A549 (cell line): ENCODE results near the gene OMD. TPM values are rescaled to one million over a fixed set of nuclear protein-coding genes. Genes with fewer than 3 reads are reported as not detected.

Experiments used
- ATAC-seq, 2 experiments: fragments of 200-7000 bp in 1 of 2; fragments of >200 bp in 1 of 2; cut with Nextera tagmentation in 1 of 2; cut with Tn5 transposase in 1 of 2; 3 replicates each; pipeline versions ENCODE4 v1.8.0 to v1.9.1; 2018 to 2020; ENCODE audit warnings: mild to moderate bottlenecking in 1 of 2, moderate library complexity in 1 of 2
- CTCF ChIA-PET: fragments of 300-600 bp; sonication (Branson Sonifier 250); formaldehyde crosslinking; extraction: SDS; loops from one replicate; lab custom pipeline; 2021; ENCODE audit warnings: antibody characterized with exemption, inconsistent platforms; lab: Yijun Ruan, JAX
- POLR2A ChIA-PET: fragments of 350-600 bp; formaldehyde crosslinking; extraction: SDS; loops from one replicate; lab custom pipeline; 2021; ENCODE audit warnings: antibody characterized with exemption, inconsistent platforms; lab: Yijun Ruan, JAX
- DNase-seq, 2 experiments: peaks; one replicate each; pipeline versions ENCODE4 v3.0.0 to v3.0.0-alpha.2; 2011 to 2016; ENCODE audit warnings: low read depth in 1 of 2, low spot score in 1 of 2
- FAIRE-seq: peaks from 2 replicates; lab custom pipeline; 2011; peaks lifted over from hg19 to GRCh38; lab: Jason Lieb, UNC
- H3K27ac ChIP-seq, 2 experiments: fragments of >200 bp; sonication (Bioruptor Twin); formaldehyde crosslinking; 3 replicates each; pipeline ENCODE4 v1.5.1; 2016 to 2017
- H3K4me1 ChIP-seq: fragments of >200 bp; sonication (Bioruptor Twin); formaldehyde crosslinking; 3 replicates; pipeline ENCODE4 v1.6.1; 2016
- H3K4me2 ChIP-seq: fragments of >200 bp; sonication (Bioruptor Twin); formaldehyde crosslinking; 3 replicates; pipeline ENCODE4 v1.6.1; 2016
- H3K4me3 ChIP-seq: fragments of >200 bp; sonication (Bioruptor Twin); formaldehyde crosslinking; 3 replicates; pipeline ENCODE4 v1.5.1; 2016
- H3K9me3 ChIP-seq: fragments of >200 bp; sonication (Bioruptor Twin); formaldehyde crosslinking; 3 replicates; pipeline ENCODE4 v1.6.1; 2016
- BCL3 ChIP-seq: fragments of >200 bp; sonication (Bioruptor Twin); formaldehyde crosslinking; IDR thresholded peaks from 3 replicates; pipeline ENCODE4 v1.6.1; 2016
- BHLHE40 ChIP-seq: IDR thresholded peaks from 2 replicates; pipeline ENCODE4 v1.6.1; 2012; ENCODE audit warnings: low read depth, low read length, inconsistent platforms
- CBX2 ChIP-seq: fragments of 200-600 bp; sonication (generic); IDR thresholded peaks from 2 replicates; pipeline ENCODE4 v1.6.1; 2016; ENCODE audit warnings: low read depth, mild to moderate bottlenecking, borderline replicate concordance
- CEBPB ChIP-seq, 2 experiments: fragments of >200 bp in 1 of 2; sonication (Bioruptor Twin) in 1 of 2; formaldehyde crosslinking in 1 of 2; IDR thresholded peaks; 2 replicates each; pipeline ENCODE4 v1.6.1; 2012 to 2016
- CHD4 ChIP-seq: fragments of 200-600 bp; sonication (generic); IDR thresholded peaks from 2 replicates; pipeline ENCODE4 v1.6.1; 2016; ENCODE audit warnings: antibody characterized with exemption, mild to moderate bottlenecking, borderline replicate concordance
- CTCF ChIP-seq: fragments of >200 bp; sonication (Bioruptor Twin); formaldehyde crosslinking; IDR thresholded peaks from 3 replicates; pipeline ENCODE4 v1.5.1; 2016
- E2F6 ChIP-seq: IDR thresholded peaks from 2 replicates; pipeline ENCODE4 v1.6.1; 2012; ENCODE audit warnings: low read depth, borderline replicate concordance
- EP300 ChIP-seq, 2 experiments: fragments of >200 bp; sonication (Bioruptor Twin); formaldehyde crosslinking; IDR thresholded peaks; 2 replicates in 1 of 2; 3 replicates in 1 of 2; pipeline ENCODE4 v1.6.1; 2016 to 2017
- ESRRA ChIP-seq: fragments of 150-350 bp; IDR thresholded peaks from 2 replicates; pipeline ENCODE4 v1.6.1; 2014; ENCODE audit warnings: mild to moderate bottlenecking, low read length, borderline replicate concordance
- FOSB ChIP-seq: fragments of 250-450 bp; sonication (Bioruptor Pico); IDR thresholded peaks from 2 replicates; pipeline ENCODE4 v1.5.0; 2020; ENCODE audit warnings: mild to moderate bottlenecking, moderate library complexity
- FOSL2 ChIP-seq, 2 experiments: fragments of 450-650 bp in 1 of 2; fragments of >200 bp in 1 of 2; sonication (Bioruptor Twin) in 1 of 2; formaldehyde crosslinking; IDR thresholded peaks; 2 replicates each; pipeline versions ENCODE4 v1.5.0 to v1.6.1; 2016 to 2020; ENCODE audit warnings: mild to moderate bottlenecking in 1 of 2, moderate library complexity in 1 of 2
- FOXS1 ChIP-seq: fragments of 250-450 bp; sonication (Bioruptor Pico); IDR thresholded peaks from 2 replicates; pipeline ENCODE4 v1.5.0; 2020; ENCODE audit warnings: mild to moderate bottlenecking, moderate library complexity
- GATA3 ChIP-seq: IDR thresholded peaks from 2 replicates; pipeline ENCODE4 v1.6.1; 2012; ENCODE audit warnings: borderline replicate concordance
- HEYL ChIP-seq: fragments of 250-450 bp; sonication (Bioruptor Pico); IDR thresholded peaks from 2 replicates; pipeline ENCODE4 v1.8.0; 2021; ENCODE audit warnings: mild to moderate bottlenecking, moderate library complexity
- HOXB5 ChIP-seq: fragments of 250-450 bp; sonication (Bioruptor Pico); IDR thresholded peaks from 2 replicates; pipeline ENCODE4 v1.5.0; 2020; ENCODE audit warnings: mild to moderate bottlenecking, moderate library complexity
- JUNB ChIP-seq: fragments of >200 bp; sonication (Bioruptor Twin); formaldehyde crosslinking; IDR thresholded peaks from 2 replicates; pipeline ENCODE4 v1.6.1; 2016
- NPAS2 ChIP-seq: fragments of 250-450 bp; sonication (Bioruptor Pico); IDR thresholded peaks from 2 replicates; pipeline ENCODE4 v1.8.0; 2022; ENCODE audit warnings: mild to moderate bottlenecking, moderate library complexity, borderline replicate concordance
- PHF8 ChIP-seq: fragments of 200-600 bp; sonication (generic); IDR thresholded peaks from 2 replicates; pipeline ENCODE4 v1.6.1; 2016; ENCODE audit warnings: low read depth, mild to moderate bottlenecking, antibody characterized with exemption, moderate library complexity, borderline replicate concordance
- POLR2A ChIP-seq: IDR thresholded peaks from 2 replicates; pipeline ENCODE4 v1.6.1; 2012; ENCODE audit warnings: mild to moderate bottlenecking, low read length
- RAD21 ChIP-seq, 2 experiments: fragments of >200 bp in 1 of 2; sonication (Bioruptor Twin) in 1 of 2; formaldehyde crosslinking in 1 of 2; IDR thresholded peaks in 1 of 2; conservative IDR thresholded peaks in 1 of 2; 2 replicates in 1 of 2; 3 replicates in 1 of 2; pipeline ENCODE4 v1.6.1; 2012 to 2018; ENCODE audit warnings: inconsistent platforms in 1 of 2
- RCOR1 ChIP-seq: fragments of 150-350 bp; IDR thresholded peaks from 2 replicates; pipeline ENCODE4 v1.6.1; 2014; ENCODE audit warnings: antibody characterized with exemption, low read length, low read depth
- REST ChIP-seq: fragments of 200-600 bp; sonication (generic); IDR thresholded peaks from 2 replicates; pipeline ENCODE4 v1.6.1; 2016; ENCODE audit warnings: antibody characterized with exemption, mild to moderate bottlenecking, moderate library complexity
- RFX5 ChIP-seq: fragments of 450-650 bp; IDR thresholded peaks from 2 replicates; pipeline ENCODE4 v1.7.1; 2014; ENCODE audit warnings: antibody characterized with exemption, mild to moderate bottlenecking, moderate library complexity
- RNF2 ChIP-seq: fragments of 200-600 bp; sonication (generic); IDR thresholded peaks from 2 replicates; pipeline ENCODE4 v1.6.1; 2016; ENCODE audit warnings: low read depth, mild to moderate bottlenecking, antibody characterized with exemption, moderate library complexity, borderline replicate concordance
- SMC3 ChIP-seq: fragments of >200 bp; sonication (Bioruptor Twin); formaldehyde crosslinking; IDR thresholded peaks from 3 replicates; pipeline ENCODE4 v1.6.1; 2018; ENCODE audit warnings: inconsistent platforms
- TFCP2L1 ChIP-seq: fragments of 250-450 bp; sonication (Bioruptor Pico); IDR thresholded peaks from 2 replicates; pipeline ENCODE4 v1.5.0; 2021; ENCODE audit warnings: mild to moderate bottlenecking
- USF2 ChIP-seq: fragments of 450-650 bp; IDR thresholded peaks from 2 replicates; pipeline ENCODE4 v1.6.1; 2014; ENCODE audit warnings: antibody characterized with exemption
- ZC3H11A ChIP-seq: fragments of 450-650 bp; IDR thresholded peaks from 2 replicates; pipeline ENCODE4 v1.6.1; 2014; ENCODE audit warnings: antibody characterized with exemption, mild to moderate bottlenecking
- ZSCAN20 ChIP-seq: fragments of 250-450 bp; sonication (Bioruptor Pico); IDR thresholded peaks from 2 replicates; pipeline ENCODE4 v1.8.0; 2022; ENCODE audit warnings: mild to moderate bottlenecking, moderate library complexity
- WGBS: methylation state at CpG from one replicate; pipeline ENCODE4 v1.1.6; 2017; ENCODE audit errors: missing lambda C conversion rate; 5-methylcytosine and 5-hydroxymethylcytosine counted together
- polyA plus RNA-seq, 4 experiments: library from polyadenylated mRNA; depleted of rRNA in 3 of 4; stranded (reverse); fragments of >200 nt; fragmentation: RNase III in 1 of 4; extraction: RNeasy Plus Mini Kit Qiagen cat#74134 plus additional on column Dnase treatment in 1 of 4; gene quantifications; 2 replicates in 3 of 4; 3 replicates in 1 of 4; pipeline ENCODE4 v1.2.3, GENCODE V29; 2011 to 2017
- TF ChIP-seq, protein P1 (sequence below): fragments of 250-450 bp; sonication (Bioruptor Pico); IDR thresholded peaks from 2 replicates; pipeline ENCODE4 v1.5.0; 2021; ENCODE audit warnings: mild to moderate bottlenecking, moderate library complexity, borderline replicate concordance

Gene OMD
- polyA plus RNA-seq, 2 of the 4 experiments (the other 2 are of a cell fraction) = not detected

DNA sequence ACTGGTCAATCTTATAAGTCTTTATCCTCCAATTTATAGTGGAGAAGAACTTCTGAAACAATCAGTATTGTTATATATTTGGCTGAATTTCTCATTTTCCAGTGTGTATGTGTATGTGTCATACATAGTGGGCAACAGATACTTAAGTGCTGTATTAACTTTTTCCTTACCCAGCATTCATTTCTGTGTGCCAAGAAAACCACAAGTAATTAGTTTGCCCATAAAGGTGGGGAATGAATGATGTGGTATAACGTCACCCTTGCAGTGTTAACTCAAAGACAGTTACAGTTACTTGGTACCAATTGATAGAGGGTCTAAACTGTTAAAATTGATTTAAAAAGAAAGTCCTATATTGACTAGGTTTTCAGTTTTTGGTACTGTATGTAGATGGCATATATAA lies 21.9 kb downstream of the OMD start:
- FAIRE-seq (no peak), DNase-seq (no peak), ATAC-seq (no peak)
- Histone ChIP-seq H3K4me3 (no peak overlapping the region), H3K4me1 (no peaks in the 10 kb centered on the region), H3K4me2 (no peak overlapping the region), H3K27ac (no peak overlapping the region), H3K9me3 (no peaks in the 10 kb centered on the region)
- POLR2A ChIA-PET = no interaction called here
- TF ChIP-seq RFX5 (no peak), E2F6 (no peak), FOXS1 (CRISPR knock-in tag) (no peak), CTCF (no peak), GATA3 (no peak), ZSCAN20 (CRISPR knock-in tag) (no peak), PHF8 (no peak), POLR2A (no peak), CEBPB (IDR thresholded peaks at IDR 0.05) (no peak), EP300 (IDR thresholded peaks at IDR 0.05) (no peak), RCOR1 (no peak), ZC3H11A (no peak), TFCP2L1 (no peak), FOSB (CRISPR knock-in tag) (no peak), ESRRA (no peak), RNF2 (no peak), CBX2 (no peak), REST (no peak)
- CTCF ChIA-PET = no interaction called here
- 85% methylated on average over 1 of the region's 1 CpG for WGBS

DNA sequence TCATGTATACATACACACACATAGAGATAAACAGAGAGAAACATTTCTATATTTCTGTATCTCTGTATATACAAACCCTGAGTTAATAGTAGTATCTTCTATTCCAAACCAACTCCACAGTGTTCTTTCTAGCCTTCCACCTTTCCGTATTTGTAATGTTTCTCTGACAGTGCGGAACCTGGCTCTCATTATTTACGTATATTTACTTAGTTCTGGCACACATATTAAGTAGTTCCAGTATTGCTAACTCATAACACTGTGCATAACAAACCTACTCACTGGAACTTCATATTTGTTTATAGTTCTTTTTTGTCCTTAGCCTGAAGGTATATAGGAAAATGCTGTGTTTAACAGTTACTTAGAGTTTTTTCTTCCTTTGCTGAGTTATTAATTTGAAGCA lies 26.4 kb downstream of the OMD start:
- DNase-seq = no peak
- ChIA-PET CTCF (no interaction called here), POLR2A (no interaction called here)
- H3K9me3 ChIP-seq = no peaks in the 10 kb centered on the region
- no peak overlapping the region for H3K27ac ChIP-seq
- H3K4me1 ChIP-seq = no peaks in the 10 kb centered on the region
- ATAC-seq = no peak
- WGBS = 90% methylated on average over 3 of the region's 3 CpGs
- no peak overlapping the region for H3K4me2 ChIP-seq
- FAIRE-seq = no peak
- H3K4me3 ChIP-seq = no peak overlapping the region
- TF ChIP-seq RAD21 (conservative IDR thresholded peaks at IDR 0.05 in 1 of 2, IDR thresholded peaks at IDR 0.05 in 1 of 2) (no peak), EP300 (IDR thresholded peaks at IDR 0.05) (no peak), BHLHE40 (no peak), FOSB (CRISPR knock-in tag) (no peak), HEYL (CRISPR knock-in tag) (no peak), HOXB5 (CRISPR knock-in tag) (no peak), RCOR1 (no peak), CEBPB (IDR thresholded peaks at IDR 0.05) (no peak), FOSL2 (IDR thresholded peaks at IDR 0.05) (no peak), FOSL2 (CRISPR knock-in tag; IDR thresholded peaks at IDR 0.05) (no peak), USF2 (no peak), JUNB (no peak), SMC3 (no peak), NPAS2 (no peak), CHD4 (no peak), BCL3 (no peak)
- TF ChIP-seq, protein P1, sequence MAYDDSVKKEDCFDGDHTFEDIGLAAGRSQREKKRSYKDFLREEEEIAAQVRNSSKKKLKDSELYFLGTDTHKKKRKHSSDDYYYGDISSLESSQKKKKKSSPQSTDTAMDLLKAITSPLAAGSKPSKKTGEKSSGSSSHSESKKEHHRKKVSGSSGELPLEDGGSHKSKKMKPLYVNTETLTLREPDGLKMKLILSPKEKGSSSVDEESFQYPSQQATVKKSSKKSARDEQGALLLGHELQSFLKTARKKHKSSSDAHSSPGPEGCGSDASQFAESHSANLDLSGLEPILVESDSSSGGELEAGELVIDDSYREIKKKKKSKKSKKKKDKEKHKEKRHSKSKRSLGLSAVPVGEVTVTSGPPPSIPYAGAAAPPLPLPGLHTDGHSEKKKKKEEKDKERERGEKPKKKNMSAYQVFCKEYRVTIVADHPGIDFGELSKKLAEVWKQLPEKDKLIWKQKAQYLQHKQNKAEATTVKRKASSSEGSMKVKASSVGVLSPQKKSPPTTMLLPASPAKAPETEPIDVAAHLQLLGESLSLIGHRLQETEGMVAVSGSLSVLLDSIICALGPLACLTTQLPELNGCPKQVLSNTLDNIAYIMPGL (CRISPR knock-in tag) = no peak
